ENCODE results near the gene TRAPPC3. TPM values are rescaled to one million over a fixed set of nuclear protein-coding genes. Genes with fewer than 3 reads are reported as not detected.

The TRAPPC3 gene
- total and polyA plus RNA-seq, 2 donors (not counting 1 experiment from before 2014, with no cell fraction given) = 40.5 to 42.1 TPM

- Histone ChIP-seq H2AFZ (ENCODE audit: insufficient read depth, low read depth, low read length, poor library complexity, severe bottlenecking) (no peak overlapping the region), H4K20me1 (ENCODE audit: control insufficient read depth, insufficient read depth, low read length, poor library complexity, severe bottlenecking) (no peaks in the 10 kb centered on the region), H3K79me2 (ENCODE audit: control insufficient read depth, insufficient read depth, low read length) (peaks cover 35% of the 10 kb centered on the region), H3K27ac (ENCODE audit: low read length in 2 of 2) (no peak overlapping the region), H3K4me1 (ENCODE audit: control insufficient read depth in 2 of 2, insufficient read depth in 2 of 2, low read length in 2 of 2) (peaks cover 10% of the 10 kb centered on the region in 2 donors), H3K9ac (ENCODE audit: low read length) (no peak overlapping the region), H3K4me2 (replicated peaks; ENCODE audit: low read depth, low read length, poor library complexity, severe bottlenecking) (no peak overlapping the region), H3K9me3 (ENCODE audit: control extremely low read depth in 1 of 3, control insufficient read depth in 2 of 3, insufficient read depth in 1 of 3, low read length in 2 of 3) (no peaks in the 10 kb centered on the region), H3K4me3 (ENCODE audit: control extremely low read depth in 1 of 5, extremely low read depth in 1 of 5, insufficient read depth in 1 of 5, low read depth in 2 of 5, low read length in 4 of 5) (no peak overlapping the region), H3K27me3 (replicated peaks in 1 of 4; ENCODE audit: control extremely low read depth in 1 of 4, control insufficient read depth in 3 of 4, insufficient read depth in 4 of 4, low read length in 3 of 4) (no peaks in the 10 kb centered on the region), H3K36me3 (replicated peaks in 1 of 2; ENCODE audit: control extremely low read depth in 1 of 2, control insufficient read depth in 1 of 2, extremely low read depth in 1 of 2, insufficient read depth in 2 of 2, low read length in 1 of 2) (peaks cover 0 to 52% of the 10 kb centered on the region in 2 experiments)
- intact Hi-C loops (cut with micrococcal nuclease) = no loop called here
- no peak for TF ChIP-seq EZH2 (IDR thresholded peaks at IDR 0.05; ENCODE audit: borderline replicate concordance, insufficient read depth, low read depth, low read length, poor library complexity, severe bottlenecking)
- TF ChIP-seq, protein P1, sequence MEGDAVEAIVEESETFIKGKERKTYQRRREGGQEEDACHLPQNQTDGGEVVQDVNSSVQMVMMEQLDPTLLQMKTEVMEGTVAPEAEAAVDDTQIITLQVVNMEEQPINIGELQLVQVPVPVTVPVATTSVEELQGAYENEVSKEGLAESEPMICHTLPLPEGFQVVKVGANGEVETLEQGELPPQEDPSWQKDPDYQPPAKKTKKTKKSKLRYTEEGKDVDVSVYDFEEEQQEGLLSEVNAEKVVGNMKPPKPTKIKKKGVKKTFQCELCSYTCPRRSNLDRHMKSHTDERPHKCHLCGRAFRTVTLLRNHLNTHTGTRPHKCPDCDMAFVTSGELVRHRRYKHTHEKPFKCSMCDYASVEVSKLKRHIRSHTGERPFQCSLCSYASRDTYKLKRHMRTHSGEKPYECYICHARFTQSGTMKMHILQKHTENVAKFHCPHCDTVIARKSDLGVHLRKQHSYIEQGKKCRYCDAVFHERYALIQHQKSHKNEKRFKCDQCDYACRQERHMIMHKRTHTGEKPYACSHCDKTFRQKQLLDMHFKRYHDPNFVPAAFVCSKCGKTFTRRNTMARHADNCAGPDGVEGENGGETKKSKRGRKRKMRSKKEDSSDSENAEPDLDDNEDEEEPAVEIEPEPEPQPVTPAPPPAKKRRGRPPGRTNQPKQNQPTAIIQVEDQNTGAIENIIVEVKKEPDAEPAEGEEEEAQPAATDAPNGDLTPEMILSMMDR (IDR thresholded peaks at IDR 0.05) = no peak
- DNase-seq (no peak), ATAC-seq (ENCODE audit: low read depth) (no peak)
- H3K4me3 Mint-ChIP-seq = no peak overlapping the region
- no peaks in the 10 kb centered on the region for H3K9me3 Mint-ChIP-seq (ENCODE audit: insufficient read depth)
- no peak overlapping the region for H3K27ac Mint-ChIP-seq
- WGBS (ENCODE audit: insufficient coverage) = 92% methylated on average over 3 of the region's 3 CpGs
- ChIA-PET CTCF (interaction anchor here (2.2 to 2.3 kb wide), 2 partner anchors 94 to 192 kb away, joined by 7 to 8 read pairs; no protein-coding TSS in a partner anchor), POLR2A (no interaction called here)
- peaks cover 17% of the 10 kb centered on the region for H3K4me1 Mint-ChIP-seq
- no peaks in the 10 kb centered on the region for H3K27me3 Mint-ChIP-seq
Measured at GRCh38 chr1:36093929-36094328, 55.4 kb downstream of the TRAPPC3 start.

DNA sequence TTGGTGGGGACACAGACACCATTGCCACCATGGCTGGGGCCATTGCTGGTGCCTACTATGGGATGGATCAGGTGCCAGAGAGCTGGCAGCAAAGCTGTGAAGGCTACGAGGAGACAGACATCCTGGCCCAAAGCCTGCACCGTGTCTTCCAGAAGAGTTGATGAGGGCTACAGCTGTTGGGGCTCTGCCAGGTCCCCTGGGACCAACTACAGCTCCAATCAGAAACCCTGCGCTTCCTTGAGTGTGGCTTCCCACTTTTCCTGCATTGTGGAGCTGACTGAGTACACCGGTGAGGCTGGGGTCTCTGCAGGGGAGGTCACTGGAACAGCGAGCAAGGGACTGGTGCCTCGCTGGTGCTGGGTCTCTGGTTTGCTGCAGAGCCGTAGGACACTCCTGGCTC, 56.1 kb downstream of the TRAPPC3 start:
- Histone ChIP-seq H2AFZ (ENCODE audit: insufficient read depth, low read depth, low read length, poor library complexity, severe bottlenecking) (no peak overlapping the region), H3K4me3 (ENCODE audit: control extremely low read depth in 1 of 5, extremely low read depth in 1 of 5, insufficient read depth in 1 of 5, low read depth in 2 of 5, low read length in 4 of 5) (no peak overlapping the region), H3K27ac (ENCODE audit: low read length in 2 of 2) (no peak overlapping the region), H3K9me3 (ENCODE audit: control extremely low read depth in 1 of 3, control insufficient read depth in 2 of 3, insufficient read depth in 1 of 3, low read length in 2 of 3) (no peaks in the 10 kb centered on the region), H4K20me1 (ENCODE audit: control insufficient read depth, insufficient read depth, low read length, poor library complexity, severe bottlenecking) (no peaks in the 10 kb centered on the region), H3K4me1 (ENCODE audit: control insufficient read depth in 2 of 2, insufficient read depth in 2 of 2, low read length in 2 of 2) (peaks cover 12 to 14% of the 10 kb centered on the region in 2 donors), H3K4me2 (replicated peaks; ENCODE audit: low read depth, low read length, poor library complexity, severe bottlenecking) (no peak overlapping the region), H3K27me3 (replicated peaks in 1 of 4; ENCODE audit: control extremely low read depth in 1 of 4, control insufficient read depth in 3 of 4, insufficient read depth in 4 of 4, low read length in 3 of 4) (no peaks in the 10 kb centered on the region), H3K79me2 (ENCODE audit: control insufficient read depth, insufficient read depth, low read length) (peaks cover 40% of the 10 kb centered on the region), H3K36me3 (replicated peaks in 1 of 2; ENCODE audit: control extremely low read depth in 1 of 2, control insufficient read depth in 1 of 2, extremely low read depth in 1 of 2, insufficient read depth in 2 of 2, low read length in 1 of 2) (peaks cover 0 to 52% of the 10 kb centered on the region in 2 experiments), H3K9ac (ENCODE audit: low read length) (no peak overlapping the region)
- ATAC-seq (ENCODE audit: low read depth) (no peak), DNase-seq (no peak)
- Mint-ChIP-seq H3K27ac (no peak overlapping the region), H3K4me1 (peaks cover 17% of the 10 kb centered on the region), H3K27me3 (no peaks in the 10 kb centered on the region), H3K4me3 (no peak overlapping the region), H3K9me3 (ENCODE audit: insufficient read depth) (no peaks in the 10 kb centered on the region)
- 100% methylated on average over 7 of the region's 7 CpGs for WGBS (ENCODE audit: insufficient coverage)
- intact Hi-C loops (cut with micrococcal nuclease) = no loop called here
- no peak for TF ChIP-seq EZH2 (IDR thresholded peaks at IDR 0.05; ENCODE audit: borderline replicate concordance, insufficient read depth, low read depth, low read length, poor library complexity, severe bottlenecking)
- TF ChIP-seq, protein P1 (IDR thresholded peaks at IDR 0.05) = no peak
- POLR2A ChIA-PET = no interaction called here
- CTCF ChIA-PET = interaction anchor here (2.2 to 2.3 kb wide), 2 partner anchors 95 to 192 kb away, joined by 7 to 8 read pairs; no protein-coding TSS in a partner anchor
